ENCODE data around the gene UCHL5. TPM values are rescaled to one million over a fixed set of nuclear protein-coding genes. Genes with fewer than 3 reads are reported as not detected.
"Not testable (repeated sequence)": the region's sequence is repeated elsewhere in the genome, so short reads cannot be mapped to it uniquely, and the experiment has no call there.

The UCHL5 gene
- polyA plus RNA-seq, 1 donor from 2014 or later, result 35.6 TPM

DNA sequence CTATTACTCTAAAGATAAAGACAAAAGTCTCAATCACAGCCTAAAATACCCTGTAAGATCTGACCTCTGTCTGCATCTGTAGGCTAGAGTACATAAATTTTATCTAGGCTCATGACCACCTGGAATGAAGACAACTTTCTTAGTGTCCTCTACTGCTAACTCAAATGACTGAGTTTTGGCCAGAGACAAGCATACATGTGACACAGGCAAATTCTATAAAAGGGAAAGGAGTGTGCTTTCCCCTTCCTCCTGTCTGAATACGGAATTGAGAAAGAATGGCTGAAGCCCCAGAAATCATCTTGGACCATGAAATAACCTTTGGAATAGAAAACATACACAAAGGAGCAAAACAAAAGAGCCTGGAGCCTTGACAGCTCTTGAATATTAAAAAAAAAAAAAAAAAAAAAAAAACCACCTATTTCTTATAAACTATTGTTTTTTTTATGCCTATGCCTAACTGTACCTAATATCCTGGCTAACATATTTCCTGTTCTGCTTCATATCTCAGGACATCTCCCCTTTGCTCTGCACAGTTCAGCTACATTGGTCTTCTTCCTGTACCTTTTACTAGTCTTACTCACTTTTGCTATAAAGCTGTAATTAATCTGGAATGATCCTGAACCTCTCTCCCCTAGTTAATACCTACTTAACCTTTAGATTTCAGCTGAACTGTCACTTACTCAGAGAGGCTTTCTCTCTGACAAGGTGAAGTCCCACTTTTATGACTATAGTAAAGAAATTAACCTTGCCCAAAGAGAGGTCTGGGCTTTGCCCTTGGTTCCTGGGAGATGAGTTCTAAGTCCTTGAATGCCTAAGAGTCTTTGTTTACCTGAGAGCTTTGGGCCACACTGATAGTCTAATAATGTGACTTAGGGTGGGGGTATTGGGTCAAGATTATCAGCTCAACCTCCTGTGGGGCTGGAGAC lies 16.1 kb downstream of the UCHL5 start:
- no peak overlapping the region for H3K4me3 Mint-ChIP-seq
- H3K27ac Mint-ChIP-seq, result peak overlapping the region in 2 of 3 donors; percentile 39 to 68
- no peaks in the 10 kb centered on the region for H3K27me3 Mint-ChIP-seq
- peaks cover 4% of the 10 kb centered on the region for H3K36me3 Mint-ChIP-seq
- no peaks in the 10 kb centered on the region for H3K9me3 Mint-ChIP-seq
- peaks cover 5 to 8% (median 6%) of the 10 kb centered on the region in 3 donors for H3K4me1 Mint-ChIP-seq

DNA sequence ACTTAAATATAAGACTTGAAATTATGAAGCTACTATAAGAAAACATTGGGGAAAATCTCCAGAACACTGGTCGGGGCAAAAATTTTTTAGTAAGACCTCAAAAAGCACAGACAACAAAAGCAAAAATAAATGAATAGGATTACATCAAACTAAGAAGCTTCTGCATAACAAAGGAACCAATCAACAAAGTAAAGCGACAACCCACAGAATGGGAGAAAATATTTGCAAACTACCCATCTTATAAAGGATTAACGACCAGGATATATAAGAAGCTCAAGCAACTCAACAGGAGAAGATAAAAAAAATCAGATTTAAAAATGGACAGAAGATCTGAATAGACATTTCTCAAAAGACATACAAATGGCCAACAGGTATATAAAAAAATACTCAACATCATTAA lies 19.1 kb downstream of the UCHL5 start:
- Mint-ChIP-seq H3K4me3 (no peak overlapping the region), H3K27ac (no peak overlapping the region), H3K9me3 (no peaks in the 10 kb centered on the region), H3K27me3 (no peaks in the 10 kb centered on the region), H3K36me3 (peaks cover 12% of the 10 kb centered on the region), H3K4me1 (peaks cover 9 to 21% (median 12%) of the 10 kb centered on the region in 3 donors)

GRCh38 chr1:193036337-193037047 lies 22.7 kb downstream of the UCHL5 start:
- H3K4me3 Mint-ChIP-seq, result no peak overlapping the region
- no peak overlapping the region for H3K27ac Mint-ChIP-seq
- peaks cover 9 to 21% (median 12%) of the 10 kb centered on the region in 3 donors for H3K4me1 Mint-ChIP-seq
- no peaks in the 10 kb centered on the region for H3K27me3 Mint-ChIP-seq
- peaks cover 10% of the 10 kb centered on the region for H3K36me3 Mint-ChIP-seq
- no peaks in the 10 kb centered on the region for H3K9me3 Mint-ChIP-seq

- Mint-ChIP-seq H3K4me1 (peaks cover 6 to 16% (median 7%) of the 10 kb centered on the region in 3 donors), H3K4me3 (no peak overlapping the region), H3K27me3 (no peaks in the 10 kb centered on the region), H3K36me3 (peaks cover 10% of the 10 kb centered on the region), H3K27ac (peak overlapping the region in 1 of 3 donors; percentile 31), H3K9me3 (no peaks in the 10 kb centered on the region)
Measured at GRCh38 chr1:193033610-193034009, 25.6 kb downstream of the UCHL5 start.

- not testable (repeated sequence) for H3K4me3 Mint-ChIP-seq, H3K36me3 Mint-ChIP-seq, H3K9me3 Mint-ChIP-seq, H3K27me3 Mint-ChIP-seq
- Mint-ChIP-seq H3K4me1 (peaks cover 6 to 16% (median 7%) of the 10 kb centered on the region in 3 donors), H3K27ac (peak overlapping the region in 1 of 3 donors; percentile 31)
Measured at GRCh38 chr1:193032643-193033427, 26.3 kb downstream of the UCHL5 start.

GRCh38 chr1:193031431-193031830 lies 27.7 kb downstream of the UCHL5 start:
- H3K27ac Mint-ChIP-seq, result no peak overlapping the region
- peaks cover 4 to 9% (median 7%) of the 10 kb centered on the region in 3 donors for H3K4me1 Mint-ChIP-seq
- no peaks in the 10 kb centered on the region for H3K9me3 Mint-ChIP-seq
- H3K4me3 Mint-ChIP-seq, result no peak overlapping the region
- H3K27me3 Mint-ChIP-seq, result no peaks in the 10 kb centered on the region
- peaks cover 4% of the 10 kb centered on the region for H3K36me3 Mint-ChIP-seq

DNA sequence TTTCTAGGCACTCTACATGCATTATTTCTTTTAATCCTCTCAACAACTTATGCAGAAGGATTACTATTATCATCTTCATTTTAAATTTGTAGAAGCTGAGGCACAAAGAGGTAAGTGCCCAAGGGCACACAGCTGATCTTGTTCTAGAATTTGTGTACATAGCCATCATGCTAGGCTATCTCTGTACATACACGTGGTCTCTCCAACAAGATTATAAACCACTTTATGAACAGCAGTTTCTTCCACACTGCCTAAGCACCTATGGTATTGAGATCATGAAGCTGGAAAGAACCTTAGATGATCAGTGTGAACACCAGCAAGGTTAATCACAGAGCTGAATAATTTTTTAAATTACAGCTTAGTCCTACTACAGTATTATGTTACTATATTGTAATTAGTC lies 28.9 kb downstream of the UCHL5 start:
- Mint-ChIP-seq H3K4me3 (no peak overlapping the region), H3K36me3 (peaks cover under 1% of the 10 kb centered on the region), H3K27me3 (no peaks in the 10 kb centered on the region), H3K9me3 (no peaks in the 10 kb centered on the region), H3K4me1 (peaks cover 3 to 4% (median 4%) of the 10 kb centered on the region in 3 donors), H3K27ac (no peak overlapping the region)

GRCh38 chr1:193025218-193025617 lies 33.9 kb downstream of the UCHL5 start:
- Mint-ChIP-seq H3K4me1 (no peaks in the 10 kb centered on the region), H3K4me3 (no peak overlapping the region), H3K27ac (peak overlapping the region in 1 of 3 donors; percentile 44), H3K9me3 (no peaks in the 10 kb centered on the region), H3K36me3 (no peaks in the 10 kb centered on the region), H3K27me3 (no peaks in the 10 kb centered on the region)

DNA sequence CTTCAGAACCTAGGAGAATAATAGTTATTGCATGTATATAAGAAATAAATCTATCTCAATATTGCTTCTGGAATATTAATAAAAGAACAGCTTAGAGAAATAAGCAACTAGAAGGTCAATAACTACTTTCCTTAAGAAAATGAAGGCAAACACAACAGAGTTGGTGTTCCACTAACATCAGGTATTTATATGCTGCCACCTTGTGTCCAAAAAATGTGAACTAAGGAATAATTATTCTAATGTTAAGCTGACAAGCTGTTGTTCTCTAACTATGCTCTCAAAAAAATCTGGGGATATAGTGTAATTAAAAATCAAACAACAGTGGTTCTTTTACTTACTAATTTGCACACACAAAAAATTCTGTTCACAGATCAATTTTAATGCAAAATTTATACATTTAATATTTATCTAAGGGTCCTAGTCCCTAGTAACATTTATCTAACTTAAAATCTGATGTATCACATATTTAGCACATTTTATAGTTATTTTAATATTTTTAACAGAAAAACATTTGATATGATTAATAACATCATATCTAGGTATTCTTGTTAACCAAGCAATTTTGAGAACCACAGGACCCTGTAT lies 39.6 kb downstream of the UCHL5 start:
- no peak overlapping the region for H3K4me3 Mint-ChIP-seq
- H3K4me1 Mint-ChIP-seq, result no peaks in the 10 kb centered on the region
- H3K36me3 Mint-ChIP-seq, result no peaks in the 10 kb centered on the region
- H3K27ac Mint-ChIP-seq, result no peak overlapping the region
- no peaks in the 10 kb centered on the region for H3K27me3 Mint-ChIP-seq
- no peaks in the 10 kb centered on the region for H3K9me3 Mint-ChIP-seq

DNA sequence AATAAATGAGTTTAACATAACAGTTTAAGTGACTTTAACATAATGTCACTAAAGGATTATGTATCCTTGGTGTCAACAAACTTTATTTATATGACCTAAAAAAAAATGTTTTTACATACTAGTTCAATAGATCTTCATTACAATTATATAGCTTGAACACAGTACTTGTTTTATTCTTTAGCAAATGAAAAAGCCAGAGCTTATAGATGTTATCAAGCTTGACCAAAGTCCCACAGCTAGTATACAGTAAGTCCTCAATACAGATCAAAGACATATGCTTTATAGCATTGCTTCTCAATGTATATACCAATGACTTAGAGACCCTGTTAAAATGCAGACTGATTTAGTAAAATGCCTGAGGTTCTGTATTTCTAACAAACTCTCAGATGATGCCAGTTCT lies 42.4 kb downstream of the UCHL5 start:
- Mint-ChIP-seq H3K9me3 (no peaks in the 10 kb centered on the region), H3K27ac (no peak overlapping the region), H3K4me3 (no peak overlapping the region), H3K27me3 (no peaks in the 10 kb centered on the region), H3K36me3 (no peaks in the 10 kb centered on the region), H3K4me1 (no peaks in the 10 kb centered on the region)

DNA sequence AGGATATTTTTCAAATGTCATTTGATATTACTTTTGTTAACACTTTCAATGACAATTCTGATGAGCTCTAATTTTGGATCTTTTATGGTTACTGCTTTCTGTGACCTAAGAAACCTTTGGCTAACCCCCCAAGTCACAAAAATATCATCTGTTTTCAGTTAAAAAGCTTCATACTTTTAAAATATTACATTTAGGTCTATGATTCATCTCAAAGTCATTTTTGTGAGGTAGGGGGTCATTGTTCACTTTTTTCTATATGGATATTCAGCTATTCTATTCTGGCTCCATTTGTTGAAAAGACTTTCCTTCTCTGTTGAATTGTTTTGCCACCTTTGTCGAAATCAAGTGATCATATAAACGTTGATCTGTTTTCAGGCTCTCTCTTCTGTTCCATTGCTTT lies 44.8 kb downstream of the UCHL5 start:
- Mint-ChIP-seq H3K27me3 (no peaks in the 10 kb centered on the region), H3K4me3 (no peak overlapping the region), H3K9me3 (no peaks in the 10 kb centered on the region), H3K36me3 (no peaks in the 10 kb centered on the region), H3K4me1 (no peaks in the 10 kb centered on the region), H3K27ac (no peak overlapping the region)

DNA sequence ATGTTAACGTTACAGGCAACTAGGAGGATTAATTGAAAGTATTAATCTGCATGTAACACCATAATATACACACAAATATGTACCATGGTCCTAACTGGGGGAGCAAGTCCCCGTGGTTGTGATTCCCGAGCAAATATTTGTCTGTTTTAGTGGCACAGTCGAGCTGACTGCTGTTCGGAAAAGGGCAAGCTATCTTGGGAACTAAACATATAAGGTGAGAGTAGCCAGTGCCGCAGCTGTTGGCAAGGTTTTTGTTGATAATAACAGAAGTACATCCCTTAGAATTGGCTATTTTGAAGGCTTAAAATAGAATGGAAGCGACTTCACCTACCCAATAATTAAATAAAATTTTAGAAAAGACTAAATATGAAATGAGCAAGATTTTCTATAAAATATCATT lies 45.5 kb downstream of the UCHL5 start:
- H3K4me3 Mint-ChIP-seq, result no peak overlapping the region
- no peaks in the 10 kb centered on the region for H3K9me3 Mint-ChIP-seq
- no peaks in the 10 kb centered on the region for H3K36me3 Mint-ChIP-seq
- no peaks in the 10 kb centered on the region for H3K4me1 Mint-ChIP-seq
- H3K27ac Mint-ChIP-seq, result peak overlapping the region in 1 of 3 donors; percentile 23
- no peaks in the 10 kb centered on the region for H3K27me3 Mint-ChIP-seq

GRCh38 chr1:193013005-193013404 lies 46.2 kb downstream of the UCHL5 start:
- no peaks in the 10 kb centered on the region for H3K36me3 Mint-ChIP-seq
- H3K9me3 Mint-ChIP-seq, result no peaks in the 10 kb centered on the region
- H3K27ac Mint-ChIP-seq, result no peak overlapping the region
- no peaks in the 10 kb centered on the region for H3K4me1 Mint-ChIP-seq
- no peaks in the 10 kb centered on the region for H3K27me3 Mint-ChIP-seq
- H3K4me3 Mint-ChIP-seq, result no peak overlapping the region

DNA sequence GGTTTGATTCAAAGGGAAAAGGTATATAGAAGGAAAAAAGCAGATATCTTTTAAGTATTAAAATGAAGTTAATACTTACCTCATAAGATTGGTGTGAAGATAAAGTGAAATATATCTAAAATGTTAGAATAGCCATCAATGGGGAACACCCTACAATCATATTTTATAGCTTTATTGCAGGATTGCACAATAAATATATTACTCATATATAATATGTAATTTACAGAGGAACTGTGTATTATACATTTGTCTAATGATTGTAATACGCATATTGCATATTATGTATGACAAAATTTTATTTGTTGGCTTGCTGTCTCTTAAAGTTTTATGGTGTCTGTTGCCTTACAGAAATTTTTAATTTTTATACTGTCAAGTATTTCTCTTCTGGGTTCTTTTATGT lies 47.8 kb downstream of the UCHL5 start:
- no peaks in the 10 kb centered on the region for H3K4me1 Mint-ChIP-seq
- peaks cover 0 to under 1% (median 0%) of the 10 kb centered on the region in 3 donors for H3K9me3 Mint-ChIP-seq
- no peaks in the 10 kb centered on the region for H3K27me3 Mint-ChIP-seq
- no peak overlapping the region for H3K27ac Mint-ChIP-seq
- H3K36me3 Mint-ChIP-seq, result peaks cover 3% of the 10 kb centered on the region
- no peak overlapping the region for H3K4me3 Mint-ChIP-seq

All from IgD-negative memory B cell (primary cell).